Measurements from ENCODE around the gene TMEM165.

Gene TMEM165

DNA sequence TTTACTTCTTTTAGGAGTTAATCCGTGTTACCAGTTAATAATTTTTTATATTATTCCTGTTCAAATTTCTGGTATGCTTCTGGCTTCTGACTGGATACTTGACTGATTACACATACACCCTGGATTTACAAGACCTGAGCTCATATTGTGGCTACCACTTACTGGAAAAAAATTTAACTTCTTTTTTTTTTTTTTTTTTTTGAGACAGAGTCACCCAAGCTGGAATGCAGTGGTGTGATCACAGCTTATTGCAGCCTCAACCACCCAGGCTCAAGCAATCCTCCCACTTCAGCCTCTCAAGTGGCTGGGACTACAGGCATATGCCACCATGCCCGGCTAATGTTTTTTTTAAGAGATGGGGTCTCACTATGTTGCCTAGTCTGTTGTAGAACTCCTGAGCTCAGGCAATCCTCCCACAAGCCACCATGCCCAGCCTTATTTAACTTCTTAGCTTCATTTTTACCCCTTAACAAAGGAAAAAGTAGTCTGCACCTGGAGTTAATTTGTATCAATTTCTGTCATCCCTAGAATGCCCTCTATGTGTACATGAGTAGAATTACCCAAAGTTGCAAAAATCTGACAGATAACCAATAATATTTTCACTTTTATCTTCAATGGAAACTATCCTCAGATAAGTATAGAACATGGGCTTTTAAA is 50.3 kb downstream of the TMEM165 start:
- TF ChIP-seq, protein P1, sequence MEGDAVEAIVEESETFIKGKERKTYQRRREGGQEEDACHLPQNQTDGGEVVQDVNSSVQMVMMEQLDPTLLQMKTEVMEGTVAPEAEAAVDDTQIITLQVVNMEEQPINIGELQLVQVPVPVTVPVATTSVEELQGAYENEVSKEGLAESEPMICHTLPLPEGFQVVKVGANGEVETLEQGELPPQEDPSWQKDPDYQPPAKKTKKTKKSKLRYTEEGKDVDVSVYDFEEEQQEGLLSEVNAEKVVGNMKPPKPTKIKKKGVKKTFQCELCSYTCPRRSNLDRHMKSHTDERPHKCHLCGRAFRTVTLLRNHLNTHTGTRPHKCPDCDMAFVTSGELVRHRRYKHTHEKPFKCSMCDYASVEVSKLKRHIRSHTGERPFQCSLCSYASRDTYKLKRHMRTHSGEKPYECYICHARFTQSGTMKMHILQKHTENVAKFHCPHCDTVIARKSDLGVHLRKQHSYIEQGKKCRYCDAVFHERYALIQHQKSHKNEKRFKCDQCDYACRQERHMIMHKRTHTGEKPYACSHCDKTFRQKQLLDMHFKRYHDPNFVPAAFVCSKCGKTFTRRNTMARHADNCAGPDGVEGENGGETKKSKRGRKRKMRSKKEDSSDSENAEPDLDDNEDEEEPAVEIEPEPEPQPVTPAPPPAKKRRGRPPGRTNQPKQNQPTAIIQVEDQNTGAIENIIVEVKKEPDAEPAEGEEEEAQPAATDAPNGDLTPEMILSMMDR (IDR thresholded peaks at IDR 0.05; ENCODE audit: insufficient read depth, low read depth, low read length, missing control alignments): no peak
- no peak for DNase-seq (ENCODE audit: low read depth)
- H3K4me3 ChIP-seq (ENCODE audit: low read depth, low read length): no peak overlapping the region

DNA sequence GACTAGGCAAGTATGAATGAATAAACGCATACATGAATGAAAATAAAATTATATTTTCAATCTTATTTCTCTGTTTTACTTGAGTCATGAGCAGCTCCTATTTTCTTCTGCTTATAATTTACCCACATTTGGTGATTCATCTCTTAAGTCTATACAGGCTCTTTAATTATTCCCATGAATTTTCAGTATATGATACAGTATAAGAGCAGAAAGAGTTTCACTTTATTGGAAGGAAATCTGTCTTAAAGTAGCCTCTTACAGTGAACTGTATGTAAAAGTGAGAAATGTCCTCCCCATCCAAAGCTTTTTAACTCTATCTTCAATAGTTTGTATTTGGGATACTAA is 50.8 kb downstream of the TMEM165 start:
- no peak overlapping the region for H3K4me3 ChIP-seq (ENCODE audit: low read depth, low read length)
- DNase-seq (ENCODE audit: low read depth): no peak
- TF ChIP-seq, protein P1 (IDR thresholded peaks at IDR 0.05; ENCODE audit: insufficient read depth, low read depth, low read length, missing control alignments): no peak

DNA sequence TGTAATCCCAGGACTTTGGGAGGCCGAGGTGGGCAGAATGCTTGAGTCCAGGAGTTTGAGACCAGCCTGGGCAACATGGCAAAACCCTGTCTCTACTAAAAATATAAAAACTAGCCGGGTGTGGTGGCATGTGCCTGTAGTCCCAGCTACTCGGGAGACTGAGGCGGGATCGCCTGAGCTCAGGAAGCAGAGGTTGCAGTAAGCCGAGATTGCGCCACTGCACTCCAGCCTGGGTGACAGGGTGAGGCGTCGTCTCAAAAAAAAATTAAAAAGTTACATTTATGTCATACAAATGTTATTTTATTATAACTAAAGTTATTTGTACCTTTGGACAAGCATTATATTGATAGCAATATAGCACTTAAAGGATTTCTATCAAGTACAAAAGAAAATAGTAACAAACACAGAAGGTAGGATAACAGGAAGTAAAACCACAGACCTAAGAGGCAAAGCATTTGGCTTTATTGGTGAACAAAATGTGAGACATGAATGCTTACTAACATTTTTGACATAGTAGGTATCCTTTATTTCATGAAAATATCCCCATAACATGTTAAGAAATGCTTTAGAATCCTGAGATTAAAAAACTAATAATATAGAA is 51.5 kb downstream of the TMEM165 start:
- H3K4me3 ChIP-seq (ENCODE audit: low read depth, low read length): no peak overlapping the region
- no peak for DNase-seq (ENCODE audit: low read depth)
- TF ChIP-seq, protein P1 (IDR thresholded peaks at IDR 0.05; ENCODE audit: insufficient read depth, low read depth, low read length, missing control alignments): no peak

DNA sequence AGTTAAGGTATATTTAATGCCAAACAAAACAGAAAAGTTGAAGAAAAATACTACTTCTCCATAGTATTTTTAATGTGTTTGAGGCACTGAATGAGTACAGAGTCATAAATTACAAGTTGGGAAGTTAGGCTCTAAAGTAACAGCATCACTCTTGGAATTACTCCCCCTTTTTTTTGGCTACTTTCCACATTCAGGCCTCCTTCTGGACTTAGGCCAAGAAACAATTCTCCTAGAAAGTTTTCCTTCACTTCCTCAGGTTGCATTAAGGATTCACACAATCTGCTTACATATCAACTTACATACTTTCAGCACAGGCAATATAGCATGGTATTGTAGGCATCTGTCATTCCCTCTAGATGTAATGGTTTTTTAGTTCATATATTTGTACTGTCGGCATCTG is 52.1 kb downstream of the TMEM165 start:
- TF ChIP-seq, protein P1 (IDR thresholded peaks at IDR 0.05; ENCODE audit: insufficient read depth, low read depth, low read length, missing control alignments): no peak
- DNase-seq (ENCODE audit: low read depth): no peak
- H3K4me3 ChIP-seq (ENCODE audit: low read depth, low read length): no peak overlapping the region

DNA sequence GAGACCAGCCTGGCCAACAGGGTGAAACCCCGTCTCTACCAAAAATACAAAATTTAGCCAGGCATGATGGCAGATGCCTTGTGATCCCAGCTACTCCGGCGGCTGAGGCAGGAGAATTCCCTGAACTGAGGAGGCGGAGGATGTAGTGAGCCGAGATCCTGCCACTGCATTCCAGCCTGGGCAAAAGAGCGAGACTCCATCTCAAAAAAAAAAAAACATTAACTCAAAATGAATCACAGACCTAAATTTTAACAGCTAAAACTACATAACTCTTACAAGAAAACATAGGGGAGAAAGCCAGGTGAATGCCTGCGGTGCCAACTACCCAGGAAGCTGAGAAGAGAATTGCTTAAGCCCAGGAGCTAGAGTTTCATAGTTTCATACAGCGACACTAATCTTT is 54.8 kb downstream of the TMEM165 start:
- TF ChIP-seq, protein P1 (IDR thresholded peaks at IDR 0.05; ENCODE audit: insufficient read depth, low read depth, low read length, missing control alignments): no peak
- no peak overlapping the region for H3K4me3 ChIP-seq (ENCODE audit: low read depth, low read length)
- DNase-seq (ENCODE audit: low read depth): no peak

DNA sequence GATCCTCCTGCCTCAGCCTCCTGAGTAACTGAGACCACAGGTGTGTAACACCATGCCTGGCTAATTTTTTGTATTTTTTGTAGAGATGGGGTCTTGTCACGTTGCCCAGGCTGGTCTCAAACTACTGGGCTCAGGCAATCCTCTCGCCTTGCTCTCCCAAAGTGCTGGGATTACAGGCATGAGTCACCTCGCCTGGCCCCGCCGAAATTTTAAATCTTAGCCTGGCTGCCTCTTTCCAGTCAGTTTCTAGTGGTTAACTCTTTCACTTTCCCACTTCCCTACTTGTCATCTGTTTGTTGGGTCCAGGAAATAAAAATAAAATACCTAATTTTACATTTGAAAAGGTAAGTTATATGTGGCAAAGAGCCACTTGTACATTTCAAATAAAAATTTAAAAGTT is 62.4 kb downstream of the TMEM165 start:
- no peak for DNase-seq (ENCODE audit: low read depth)
- TF ChIP-seq, protein P1 (IDR thresholded peaks at IDR 0.05; ENCODE audit: insufficient read depth, low read depth, low read length, missing control alignments): no peak
- no peak overlapping the region for H3K4me3 ChIP-seq (ENCODE audit: low read depth, low read length)

DNA sequence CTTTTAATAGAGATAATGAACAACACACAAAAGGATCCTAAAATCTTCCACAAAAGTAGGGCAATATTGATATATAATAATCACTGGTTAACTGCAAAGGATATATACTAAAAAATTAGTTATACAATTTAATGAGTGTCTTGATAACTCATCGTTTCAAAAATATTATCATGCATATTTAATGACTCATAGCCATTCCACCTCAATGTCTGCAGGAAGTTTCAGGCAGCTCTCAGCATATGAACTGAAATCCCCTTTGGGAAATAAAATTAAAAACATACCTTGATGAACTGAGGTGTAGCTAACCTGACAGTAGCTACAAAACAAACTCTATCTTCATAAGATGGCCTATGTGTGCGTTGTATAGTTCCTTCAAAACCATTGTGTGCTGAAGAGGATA is 62.9 kb downstream of the TMEM165 start:
- TF ChIP-seq, protein P1 (IDR thresholded peaks at IDR 0.05; ENCODE audit: insufficient read depth, low read depth, low read length, missing control alignments): no peak

More for the DNA sequence above, 62.9 kb downstream of the TMEM165 start:
- no peak overlapping the region for H3K4me3 ChIP-seq (ENCODE audit: low read depth, low read length)
- no peak for DNase-seq (ENCODE audit: low read depth)

All from GM12865 (cell line).